Progenitor cell of endocrine pancreas (in vitro differentiated cells): ENCODE data around the gene FBN1. TPM values are rescaled to one million over a fixed set of nuclear protein-coding genes. Genes with fewer than 3 reads are reported as not detected.

Source experiments
- DNase-seq: peaks from one replicate; pipeline ENCODE4 v3.0.0; 2021; ENCODE audit warnings: low spot score; ENCODE audit not compliant: unreplicated experiment
- H3K27ac Mint-ChIP-seq: 2 replicates; pipeline ENCODE4 v1.8.0; 2021; ENCODE audit warnings: mild to moderate bottlenecking, moderate library complexity, mixed read lengths
- H3K27me3 Mint-ChIP-seq: 2 replicates; pipeline ENCODE4 v1.8.0; 2021; ENCODE audit warnings: mixed read lengths
- H3K36me3 Mint-ChIP-seq: 2 replicates; pipeline ENCODE4 v1.8.0; 2022; ENCODE audit warnings: mixed read lengths; ENCODE audit not compliant: insufficient read depth
- H3K4me1 Mint-ChIP-seq: 2 replicates; pipeline ENCODE4 v1.8.0; 2021; ENCODE audit warnings: low read depth, mixed read lengths
- H3K4me3 Mint-ChIP-seq: 2 replicates; pipeline ENCODE4 v1.8.0; 2021; ENCODE audit warnings: low read depth, mild to moderate bottlenecking, moderate library complexity, mixed read lengths
- H3K9me3 Mint-ChIP-seq: 2 replicates; pipeline ENCODE4 v1.8.0; 2021; ENCODE audit warnings: low read depth, mixed read lengths
- CTCF ChIP-seq: fragments of 200-600 bp; sonication (generic); IDR thresholded peaks from one replicate; pipeline ENCODE4 v1.5.0; 2021; ENCODE audit warnings: antibody characterized with exemption, mild to moderate bottlenecking; ENCODE audit not compliant: unreplicated experiment
- total RNA-seq: library from RNA; stranded (reverse); gene quantifications from 2 replicates; pipeline ENCODE4 v1.2.1, GENCODE V29; 2021

Gene FBN1
- total RNA-seq, 1 donor from 2014 or later: 3.3 TPM

- Mint-ChIP-seq H3K36me3 (no peaks in the 10 kb centered on the region), H3K27ac (no peak overlapping the region), H3K4me3 (no peak overlapping the region), H3K27me3 (peaks cover 4% of the 10 kb centered on the region), H3K9me3 (peaks cover 4% of the 10 kb centered on the region), H3K4me1 (no peaks in the 10 kb centered on the region)
- no peak for DNase-seq
- no peak for TF ChIP-seq CTCF
Measured at GRCh38 chr15:48632651-48633050, 12.9 kb downstream of the FBN1 start.

- Mint-ChIP-seq H3K4me3 (no peak overlapping the region), H3K27me3 (no peaks in the 10 kb centered on the region), H3K36me3 (no peaks in the 10 kb centered on the region), H3K4me1 (no peaks in the 10 kb centered on the region), H3K27ac (no peak overlapping the region), H3K9me3 (no peaks in the 10 kb centered on the region)
- DNase-seq: no peak
- no peak for TF ChIP-seq CTCF
Measured at GRCh38 chr15:48631176-48631770, 14.2 kb downstream of the FBN1 start.

GRCh38 chr15:48630245-48630644 is 15.3 kb downstream of the FBN1 start:
- no peaks in the 10 kb centered on the region for H3K36me3 Mint-ChIP-seq
- no peak for TF ChIP-seq CTCF
- no peaks in the 10 kb centered on the region for H3K9me3 Mint-ChIP-seq
- H3K27ac Mint-ChIP-seq: no peak overlapping the region
- no peak overlapping the region for H3K4me3 Mint-ChIP-seq
- DNase-seq: no peak
- H3K4me1 Mint-ChIP-seq: no peaks in the 10 kb centered on the region
- H3K27me3 Mint-ChIP-seq: no peaks in the 10 kb centered on the region

GRCh38 chr15:48628832-48629231 is 16.7 kb downstream of the FBN1 start:
- Mint-ChIP-seq H3K36me3 (no peaks in the 10 kb centered on the region), H3K4me1 (no peaks in the 10 kb centered on the region), H3K9me3 (no peaks in the 10 kb centered on the region), H3K4me3 (no peak overlapping the region), H3K27me3 (no peaks in the 10 kb centered on the region), H3K27ac (no peak overlapping the region)
- TF ChIP-seq CTCF: no peak
- DNase-seq: no peak

- H3K9me3 Mint-ChIP-seq: peaks cover 3% of the 10 kb centered on the region
- no peak for DNase-seq
Measured at GRCh38 chr15:48627260-48627940, 18.1 kb downstream of the FBN1 start.

More at GRCh38 chr15:48627260-48627940, 18.1 kb downstream of the FBN1 start:
- Mint-ChIP-seq H3K4me1 (no peaks in the 10 kb centered on the region), H3K27ac (no peak overlapping the region), H3K27me3 (no peaks in the 10 kb centered on the region), H3K36me3 (no peaks in the 10 kb centered on the region), H3K4me3 (no peak overlapping the region)
- no peak for TF ChIP-seq CTCF
